ENCODE results near the gene SEL1L3.

GRCh38 chr4:25811374-25811690 is 51.5 kb downstream of the SEL1L3 start:
- TF ChIP-seq CTCF (conservative IDR thresholded peaks at IDR 0.05 in 1 of 2, IDR thresholded peaks at IDR 0.05 in 1 of 2; ENCODE audit: extremely low read depth in 1 of 2, insufficient read depth in 1 of 2, low read depth in 1 of 2, low read length in 2 of 2): no peak
- no peak for TF ChIP-seq EZH2 (IDR thresholded peaks at IDR 0.05; ENCODE audit: borderline replicate concordance, low read length)
